ENCODE measurements around the gene KIRREL1.

Gene KIRREL1

GRCh38 chr1:158024737-158025136 is 31.3 kb downstream of the KIRREL1 start:
- Histone ChIP-seq H3K79me2 (ENCODE audit: control insufficient read depth, low read length) (no peaks in the 10 kb centered on the region), H3K9me2 (replicated peaks; ENCODE audit: control insufficient read depth, low read length) (no peaks in the 10 kb centered on the region), H3K36me3 (ENCODE audit: control insufficient read depth, low read length) (no peaks in the 10 kb centered on the region), H3K27me3 (ENCODE audit: control insufficient read depth, low read length) (peaks cover 22% of the 10 kb centered on the region; the same call in 1 of the 2 replicates), H4K20me1 (ENCODE audit: control insufficient read depth, insufficient read depth, low read depth, low read length) (no peaks in the 10 kb centered on the region), H3K9me3 (ENCODE audit: control insufficient read depth, insufficient read depth, low read length) (no peaks in the 10 kb centered on the region), H3F3A (ENCODE audit: control insufficient read depth, insufficient read depth) (no peaks in the 10 kb centered on the region), H3K4me3 (ENCODE audit: low read length) (no peak overlapping the region), H3K4me1 (ENCODE audit: control insufficient read depth, low read length) (no peaks in the 10 kb centered on the region), H3K27ac (ENCODE audit: low read depth, low read length) (no peak overlapping the region), H3K4me2 (ENCODE audit: low read length) (no peak overlapping the region)
- TF ChIP-seq CTCF (IDR thresholded peaks at IDR 0.05; ENCODE audit: low read depth, low read length, poor library complexity, severe bottlenecking) (no peak), EZH2phosphoT487 (IDR thresholded peaks at IDR 0.05; ENCODE audit: borderline replicate concordance, low read length) (no peak)

GRCh38 chr1:158025576-158026230 is 32.3 kb downstream of the KIRREL1 start:
- Histone ChIP-seq H3K4me1 (ENCODE audit: control insufficient read depth, low read length) (no peaks in the 10 kb centered on the region), H3K79me2 (ENCODE audit: control insufficient read depth, low read length) (no peaks in the 10 kb centered on the region), H3K9me3 (ENCODE audit: control insufficient read depth, insufficient read depth, low read length) (no peaks in the 10 kb centered on the region), H3K27me3 (ENCODE audit: control insufficient read depth, low read length) (peaks cover 22% of the 10 kb centered on the region; the same call in 1 of the 2 replicates), H3K4me3 (ENCODE audit: low read length) (no peak overlapping the region), H3K27ac (ENCODE audit: low read depth, low read length) (no peak overlapping the region), H3F3A (ENCODE audit: control insufficient read depth, insufficient read depth) (no peaks in the 10 kb centered on the region), H3K4me2 (ENCODE audit: low read length) (no peak overlapping the region), H4K20me1 (ENCODE audit: control insufficient read depth, insufficient read depth, low read depth, low read length) (no peaks in the 10 kb centered on the region), H3K9me2 (replicated peaks; ENCODE audit: control insufficient read depth, low read length) (no peaks in the 10 kb centered on the region), H3K36me3 (ENCODE audit: control insufficient read depth, low read length) (no peaks in the 10 kb centered on the region)
- TF ChIP-seq EZH2phosphoT487 (IDR thresholded peaks at IDR 0.05; ENCODE audit: borderline replicate concordance, low read length) (no peak), CTCF (IDR thresholded peaks at IDR 0.05; ENCODE audit: low read depth, low read length, poor library complexity, severe bottlenecking) (no peak)

DNA sequence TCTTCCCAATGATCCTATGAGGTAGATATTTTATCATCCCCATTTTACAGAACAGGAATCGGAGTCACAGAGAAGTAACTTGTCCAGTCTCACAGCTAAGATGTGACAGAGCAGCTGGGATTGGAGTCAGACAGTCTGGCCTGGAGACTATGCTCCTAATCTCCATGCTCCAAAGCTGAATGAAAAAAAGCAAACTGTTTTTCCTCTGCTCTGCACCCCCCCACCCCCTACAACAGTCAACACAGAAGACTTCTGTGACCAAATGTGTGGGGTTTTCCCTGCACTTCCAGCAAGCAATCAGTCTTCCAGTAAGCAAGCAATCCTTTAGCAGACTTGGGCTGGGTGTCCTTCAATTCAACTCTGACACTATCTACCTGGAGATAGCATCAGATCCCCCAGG is 33.2 kb downstream of the KIRREL1 start:
- Histone ChIP-seq H3K4me2 (ENCODE audit: low read length) (no peak overlapping the region), H4K20me1 (ENCODE audit: control insufficient read depth, insufficient read depth, low read depth, low read length) (no peaks in the 10 kb centered on the region), H3K36me3 (ENCODE audit: control insufficient read depth, low read length) (no peaks in the 10 kb centered on the region), H3K4me1 (ENCODE audit: control insufficient read depth, low read length) (no peaks in the 10 kb centered on the region), H3K4me3 (ENCODE audit: low read length) (no peak overlapping the region), H3K9me2 (replicated peaks; ENCODE audit: control insufficient read depth, low read length) (no peaks in the 10 kb centered on the region), H3F3A (ENCODE audit: control insufficient read depth, insufficient read depth) (no peaks in the 10 kb centered on the region), H3K27me3 (ENCODE audit: control insufficient read depth, low read length) (peaks cover 25% of the 10 kb centered on the region; the same call in 1 of the 2 replicates), H3K9me3 (ENCODE audit: control insufficient read depth, insufficient read depth, low read length) (no peaks in the 10 kb centered on the region), H3K27ac (ENCODE audit: low read depth, low read length) (no peak overlapping the region), H3K79me2 (ENCODE audit: control insufficient read depth, low read length) (no peaks in the 10 kb centered on the region)
- TF ChIP-seq CTCF (IDR thresholded peaks at IDR 0.05; ENCODE audit: low read depth, low read length, poor library complexity, severe bottlenecking) (no peak), EZH2phosphoT487 (IDR thresholded peaks at IDR 0.05; ENCODE audit: borderline replicate concordance, low read length) (no peak)
